ENCODE measurements around the gene SAMD11.

DNA sequence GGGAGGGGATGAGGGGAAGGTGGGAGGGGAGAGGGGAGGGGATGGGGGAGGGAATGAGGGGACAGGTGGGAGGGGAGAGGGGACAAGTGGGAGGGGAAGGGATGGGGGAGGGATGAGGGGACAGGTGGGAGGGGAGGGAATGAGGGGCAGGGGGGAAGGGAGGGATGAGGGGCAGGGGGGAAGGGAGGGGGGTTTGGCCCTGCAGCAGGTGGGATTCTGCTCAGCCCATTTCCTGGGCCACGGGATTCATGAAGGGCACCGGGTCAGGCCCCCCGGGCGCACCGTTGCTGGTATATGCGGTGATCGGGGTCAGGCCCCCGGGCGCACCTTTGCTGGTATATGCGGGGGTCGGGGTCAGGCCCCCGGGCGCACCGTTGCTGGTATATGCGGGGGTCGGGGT lies 15.1 kb upstream of the SAMD11 start:
- TF ChIP-seq, protein P1, sequence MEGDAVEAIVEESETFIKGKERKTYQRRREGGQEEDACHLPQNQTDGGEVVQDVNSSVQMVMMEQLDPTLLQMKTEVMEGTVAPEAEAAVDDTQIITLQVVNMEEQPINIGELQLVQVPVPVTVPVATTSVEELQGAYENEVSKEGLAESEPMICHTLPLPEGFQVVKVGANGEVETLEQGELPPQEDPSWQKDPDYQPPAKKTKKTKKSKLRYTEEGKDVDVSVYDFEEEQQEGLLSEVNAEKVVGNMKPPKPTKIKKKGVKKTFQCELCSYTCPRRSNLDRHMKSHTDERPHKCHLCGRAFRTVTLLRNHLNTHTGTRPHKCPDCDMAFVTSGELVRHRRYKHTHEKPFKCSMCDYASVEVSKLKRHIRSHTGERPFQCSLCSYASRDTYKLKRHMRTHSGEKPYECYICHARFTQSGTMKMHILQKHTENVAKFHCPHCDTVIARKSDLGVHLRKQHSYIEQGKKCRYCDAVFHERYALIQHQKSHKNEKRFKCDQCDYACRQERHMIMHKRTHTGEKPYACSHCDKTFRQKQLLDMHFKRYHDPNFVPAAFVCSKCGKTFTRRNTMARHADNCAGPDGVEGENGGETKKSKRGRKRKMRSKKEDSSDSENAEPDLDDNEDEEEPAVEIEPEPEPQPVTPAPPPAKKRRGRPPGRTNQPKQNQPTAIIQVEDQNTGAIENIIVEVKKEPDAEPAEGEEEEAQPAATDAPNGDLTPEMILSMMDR (IDR thresholded peaks at IDR 0.05): no peak
- TF ChIP-seq POLR2A (IDR thresholded peaks at IDR 0.05): no peak
